Activated CD4-positive, alpha-beta memory T cell treated with anti-CD3 and anti-CD28 coated beads, Interleukin-2, amount 10 ng/mL, durations not matched to agents 7 days and 5 days (primary cell): ENCODE data around the gene ABHD10. TPM values are rescaled to one million over a fixed set of nuclear protein-coding genes. Genes with fewer than 3 reads are reported as not detected.
A peak's percentile ranks its signal among the peaks of the same experiment; 100 is the strongest.

Experiments used
- CTCF ChIA-PET: fragments of 350-600 bp; sonication (Branson Sonifier 250); formaldehyde crosslinking; loops from one replicate; lab custom pipeline; 2021; ENCODE audit warnings: antibody characterized with exemption, inconsistent platforms; lab: Charles Lee
- POLR2A ChIA-PET: fragments of 350-600 bp; sonication (Branson Sonifier 250); formaldehyde crosslinking; loops from one replicate; lab custom pipeline; 2021; ENCODE audit warnings: antibody characterized with exemption; lab: Charles Lee
- DNase-seq: peaks from one replicate; pipeline ENCODE4 v3.0.0-alpha.2; 2020
- H3K27ac Mint-ChIP-seq: one replicate; pipeline ENCODE4 v1.8.0; 2021; ENCODE audit warnings: mild to moderate bottlenecking, mixed read lengths
- H3K27me3 Mint-ChIP-seq: one replicate; pipeline ENCODE4 v1.8.0; 2021; ENCODE audit warnings: mixed read lengths
- H3K36me3 Mint-ChIP-seq: one replicate; pipeline ENCODE4 v1.8.0; 2021; ENCODE audit warnings: low read depth, mixed read lengths
- H3K4me1 Mint-ChIP-seq: one replicate; pipeline ENCODE4 v1.8.0; 2021; ENCODE audit warnings: mixed read lengths
- H3K4me3 Mint-ChIP-seq: one replicate; pipeline ENCODE4 v1.8.0; 2021; ENCODE audit warnings: mild to moderate bottlenecking, mixed read lengths
- H3K9me3 Mint-ChIP-seq: one replicate; pipeline ENCODE4 v1.8.0; 2021; ENCODE audit warnings: mixed read lengths
- total RNA-seq, 2 experiments: library from RNA; stranded (reverse); gene quantifications; one replicate each; pipeline ENCODE4 v1.2.3, GENCODE V29; 2021

ABHD10 gene
- total RNA-seq, 2 experiments from 2014 or later: 40.4 to 44.7 TPM

- Mint-ChIP-seq H3K4me1 (no peaks in the 10 kb centered on the region), H3K9me3 (no peaks in the 10 kb centered on the region), H3K27ac (no peak overlapping the region), H3K36me3 (no peaks in the 10 kb centered on the region), H3K27me3 (no peaks in the 10 kb centered on the region), H3K4me3 (no peak overlapping the region)
- POLR2A ChIA-PET: no interaction called here
- no peak for DNase-seq
- CTCF ChIA-PET: interaction anchor here (2.5 kb wide), 1 partner anchor 15 kb away, joined by 12 read pairs; no protein-coding TSS in a partner anchor
Observed at GRCh38 chr3:111952086-111952485, 26.7 kb upstream of the ABHD10 start.

DNA sequence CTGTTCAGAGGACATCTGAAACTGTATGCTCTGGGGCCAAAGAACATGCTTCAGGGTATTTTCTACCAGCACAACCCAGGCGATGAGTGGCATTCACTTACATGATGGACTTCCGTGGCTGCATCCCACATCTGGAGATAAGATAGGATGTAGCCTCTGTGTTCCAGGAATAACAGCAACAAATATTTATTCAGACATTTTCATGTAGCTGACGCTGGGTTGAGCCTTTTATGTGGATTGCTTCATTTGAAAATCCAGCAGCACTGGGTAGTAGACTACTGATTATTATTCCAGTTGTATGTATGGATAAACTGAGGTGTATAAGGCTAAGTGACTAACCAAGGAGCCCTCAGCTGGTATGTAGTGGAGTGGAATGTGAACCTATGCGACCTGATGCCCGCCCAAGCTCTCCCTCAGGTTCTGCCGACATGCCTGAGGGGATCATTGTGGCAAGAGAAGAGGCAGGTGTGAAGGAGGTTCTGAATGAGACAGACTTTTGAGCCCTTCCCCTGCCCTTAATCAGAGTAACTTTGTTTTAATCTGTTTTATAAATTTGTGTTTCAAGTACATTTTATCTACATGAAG is 25.9 kb upstream of the ABHD10 start:
- no peaks in the 10 kb centered on the region for H3K4me1 Mint-ChIP-seq
- ChIA-PET POLR2A (no interaction called here), CTCF (interaction anchor here (2.5 kb wide), 1 partner anchor 14 kb away, joined by 12 read pairs; no protein-coding TSS in a partner anchor)
- no peaks in the 10 kb centered on the region for H3K36me3 Mint-ChIP-seq
- no peak for DNase-seq
- H3K27ac Mint-ChIP-seq: no peak overlapping the region
- H3K4me3 Mint-ChIP-seq: no peak overlapping the region
- no peaks in the 10 kb centered on the region for H3K9me3 Mint-ChIP-seq
- no peaks in the 10 kb centered on the region for H3K27me3 Mint-ChIP-seq

DNA sequence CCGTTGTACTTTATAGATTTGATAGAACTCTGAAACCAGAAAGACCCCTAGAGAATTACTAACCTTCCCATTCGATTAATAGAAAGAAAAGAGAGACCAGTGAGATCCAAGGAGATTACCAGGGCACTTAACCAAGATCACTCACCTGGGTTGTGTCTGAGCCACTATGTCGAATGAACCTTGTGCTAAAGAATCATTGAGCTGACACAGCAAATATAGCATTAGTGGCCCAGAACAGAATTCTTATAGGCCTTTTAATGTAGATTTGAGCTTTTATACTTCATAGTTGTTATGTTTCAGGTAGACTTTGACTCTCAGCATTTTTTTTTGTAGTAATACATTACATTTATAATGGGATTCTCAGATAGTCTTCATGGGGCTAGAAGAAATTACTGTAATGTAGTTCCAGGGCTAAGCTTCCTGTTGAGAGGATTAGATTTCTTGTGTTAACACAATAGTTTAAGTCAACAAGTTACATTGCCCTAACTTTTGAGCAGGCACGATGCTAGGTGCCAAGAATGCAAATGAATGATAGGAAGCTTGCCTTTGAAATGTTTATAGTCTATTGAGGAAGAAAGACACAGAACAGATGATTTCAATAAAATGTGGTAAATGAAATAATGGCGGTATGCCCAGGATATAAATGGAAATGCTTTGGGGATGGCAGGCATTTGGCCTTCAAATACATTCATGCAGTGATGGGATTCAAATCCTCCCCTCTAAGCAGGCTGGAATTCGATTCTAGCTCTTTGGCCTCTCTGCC is 24.4 kb upstream of the ABHD10 start:
- POLR2A ChIA-PET: no interaction called here
- DNase-seq: no peak
- no peaks in the 10 kb centered on the region for H3K9me3 Mint-ChIP-seq
- no peaks in the 10 kb centered on the region for H3K27me3 Mint-ChIP-seq
- no peak overlapping the region for H3K27ac Mint-ChIP-seq
- H3K36me3 Mint-ChIP-seq: no peaks in the 10 kb centered on the region
- no peaks in the 10 kb centered on the region for H3K4me1 Mint-ChIP-seq
- no peak overlapping the region for H3K4me3 Mint-ChIP-seq
- CTCF ChIA-PET: no interaction called here

DNA sequence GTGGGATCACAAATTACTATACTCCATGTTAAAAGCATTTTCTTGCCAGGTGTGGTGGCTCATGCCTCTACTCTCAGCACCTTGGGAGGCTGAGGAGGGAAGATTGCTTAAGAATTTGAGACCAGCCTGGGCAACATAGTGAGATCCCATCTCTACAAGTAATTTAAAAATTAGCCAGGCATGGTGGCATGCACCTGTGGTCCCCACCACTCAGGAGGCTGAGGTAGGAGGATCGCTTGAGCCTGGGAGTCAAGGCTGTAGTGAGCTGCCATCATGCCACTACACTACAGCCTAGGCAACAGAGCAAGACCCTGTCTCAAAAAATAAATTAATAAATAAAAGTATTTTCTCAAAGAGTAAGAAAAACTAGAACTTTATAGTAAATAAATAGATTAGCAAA is 22.9 kb upstream of the ABHD10 start:
- no peak for DNase-seq
- H3K27ac Mint-ChIP-seq: no peak overlapping the region
- no peaks in the 10 kb centered on the region for H3K27me3 Mint-ChIP-seq
- H3K9me3 Mint-ChIP-seq: no peaks in the 10 kb centered on the region
- no peak overlapping the region for H3K4me3 Mint-ChIP-seq
- CTCF ChIA-PET: interaction anchor here (2.0 kb wide), 2 partner anchors 13 to 241 kb away, joined by 4 to 8 read pairs; no protein-coding TSS in a partner anchor
- POLR2A ChIA-PET: no interaction called here
- no peaks in the 10 kb centered on the region for H3K36me3 Mint-ChIP-seq
- no peaks in the 10 kb centered on the region for H3K4me1 Mint-ChIP-seq

DNA sequence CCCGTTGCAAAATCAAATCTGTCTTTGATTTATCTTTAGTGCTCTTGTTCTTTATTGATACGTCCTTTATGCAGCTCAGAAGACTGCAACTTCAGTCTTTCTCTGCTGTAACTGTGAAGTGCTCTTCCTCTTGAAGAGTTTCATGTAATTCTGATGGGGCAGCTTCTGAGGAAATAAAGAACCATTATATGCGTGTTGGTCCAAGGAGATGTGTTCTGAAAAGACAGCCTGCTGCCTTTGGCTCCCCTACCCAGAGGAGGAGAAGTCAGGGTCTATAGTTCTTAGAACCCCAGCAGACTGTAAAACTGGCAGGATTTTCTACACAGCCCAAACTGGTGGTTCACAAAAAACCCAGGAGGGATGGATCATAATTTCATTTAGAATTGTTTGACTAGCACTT is 22.4 kb upstream of the ABHD10 start:
- Mint-ChIP-seq H3K36me3 (no peaks in the 10 kb centered on the region), H3K27me3 (no peaks in the 10 kb centered on the region), H3K9me3 (no peaks in the 10 kb centered on the region), H3K4me3 (no peak overlapping the region), H3K4me1 (no peaks in the 10 kb centered on the region), H3K27ac (no peak overlapping the region)
- DNase-seq: no peak
- CTCF ChIA-PET: interaction anchor here (2.0 kb wide), 2 partner anchors 12 to 241 kb away, joined by 4 to 8 read pairs; no protein-coding TSS in a partner anchor
- POLR2A ChIA-PET: no interaction called here

- Mint-ChIP-seq H3K27ac (no peak overlapping the region), H3K9me3 (no peaks in the 10 kb centered on the region), H3K4me1 (no peaks in the 10 kb centered on the region), H3K36me3 (no peaks in the 10 kb centered on the region), H3K4me3 (no peak overlapping the region), H3K27me3 (no peaks in the 10 kb centered on the region)
- DNase-seq: no peak
- ChIA-PET CTCF (interaction anchor here (0.7 to 2.0 kb wide), 4 partner anchors 11 to 242 kb away, joined by 3 to 8 read pairs (median 4); no protein-coding TSS in a partner anchor), POLR2A (no interaction called here)
Observed at GRCh38 chr3:111956995-111957734, 21.7 kb upstream of the ABHD10 start.

GRCh38 chr3:111961461-111962164 is 17.2 kb upstream of the ABHD10 start:
- Mint-ChIP-seq H3K36me3 (no peaks in the 10 kb centered on the region), H3K27ac (no peak overlapping the region)
- CTCF ChIA-PET: interaction anchor here (1.0 to 10.8 kb wide), 2 partner anchors 52 to 244 kb away, joined by 3 to 200 read pairs; no protein-coding TSS in a partner anchor

GRCh38 chr3:111963424-111963823 is 15.4 kb upstream of the ABHD10 start:
- H3K9me3 Mint-ChIP-seq: no peaks in the 10 kb centered on the region
- H3K4me3 Mint-ChIP-seq: no peak overlapping the region
- no peak for DNase-seq
- H3K27ac Mint-ChIP-seq: no peak overlapping the region
- no peaks in the 10 kb centered on the region for H3K36me3 Mint-ChIP-seq
- H3K27me3 Mint-ChIP-seq: no peaks in the 10 kb centered on the region
- peaks cover 12% of the 10 kb centered on the region for H3K4me1 Mint-ChIP-seq
- POLR2A ChIA-PET: interaction anchor here (1.2 kb wide), 1 partner anchor 249 kb away, joined by 3 read pairs; no protein-coding TSS in a partner anchor
- CTCF ChIA-PET: interaction anchor here (1.1 to 10.8 kb wide), 4 partner anchors 16 to 294 kb away, joined by 4 to 200 read pairs (median 7); partner anchors contain the start of gene ABHD10

More at GRCh38 chr3:111961461-111962164, 17.2 kb upstream of the ABHD10 start:
- DNase-seq: no peak
- POLR2A ChIA-PET: interaction anchor here (1.0 to 1.4 kb wide), 2 partner anchors 17 to 28 kb away, joined by 3 to 5 read pairs; partner anchors contain the start of gene ABHD10
- Mint-ChIP-seq H3K4me1 (peaks cover 6% of the 10 kb centered on the region), H3K9me3 (no peaks in the 10 kb centered on the region), H3K27me3 (no peaks in the 10 kb centered on the region), H3K4me3 (no peak overlapping the region)

DNA sequence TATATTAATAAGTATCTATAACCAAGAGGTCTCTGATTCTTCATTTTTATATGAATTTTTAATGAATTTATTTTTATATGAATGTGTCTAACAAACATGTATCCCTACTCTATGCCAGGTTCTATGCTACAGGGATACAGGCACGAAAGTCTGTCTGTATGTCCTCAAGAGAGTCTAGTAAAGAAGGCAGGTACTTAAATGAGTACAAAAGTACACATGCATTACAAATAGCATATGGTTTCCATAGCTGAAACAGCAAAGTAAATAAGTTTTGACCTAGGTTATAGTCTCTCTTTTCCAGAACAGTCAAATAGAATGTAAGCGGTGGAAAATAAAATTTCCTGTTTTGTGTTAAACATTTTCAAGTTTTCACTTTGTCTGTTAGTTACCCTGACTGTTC is 13.3 kb upstream of the ABHD10 start:
- no peaks in the 10 kb centered on the region for H3K27me3 Mint-ChIP-seq
- H3K36me3 Mint-ChIP-seq: no peaks in the 10 kb centered on the region
- DNase-seq: no peak
- H3K4me1 Mint-ChIP-seq: peaks cover 12% of the 10 kb centered on the region
- ChIA-PET CTCF (interaction anchor here (1.2 to 10.8 kb wide), 5 partner anchors 10 to 297 kb away, joined by 3 to 200 read pairs (median 43); partner anchors contain the start of gene ABHD10), POLR2A (interaction anchor here (1.7 kb wide), 1 partner anchor 14 kb away, joined by 6 read pairs; the partner anchor contains the start of gene ABHD10)
- no peak overlapping the region for H3K4me3 Mint-ChIP-seq
- H3K27ac Mint-ChIP-seq: no peak overlapping the region
- H3K9me3 Mint-ChIP-seq: no peaks in the 10 kb centered on the region

- ChIA-PET POLR2A (interaction anchor here (3.1 to 3.8 kb wide), 2 partner anchors 12 to 251 kb away, joined by 17 to 21 read pairs; partner anchors contain the start of gene ABHD10), CTCF (interaction anchor here (0.6 to 10.8 kb wide), 25 partner anchors 10 to 887 kb away, joined by 3 to 200 read pairs (median 4); partner anchors contain the start of genes ABHD10 and PHLDB2)
- Mint-ChIP-seq H3K36me3 (no peaks in the 10 kb centered on the region), H3K4me3 (no peak overlapping the region), H3K27ac (no peak overlapping the region), H3K4me1 (peaks cover 12% of the 10 kb centered on the region), H3K27me3 (no peaks in the 10 kb centered on the region), H3K9me3 (no peaks in the 10 kb centered on the region)
- no peak for DNase-seq
Observed at GRCh38 chr3:111967068-111967467, 11.8 kb upstream of the ABHD10 start.

- no peak overlapping the region for H3K27ac Mint-ChIP-seq
Observed at GRCh38 chr3:111967651-111968274, 11.1 kb upstream of the ABHD10 start.

More at GRCh38 chr3:111967651-111968274, 11.1 kb upstream of the ABHD10 start:
- peak; percentile 82 for DNase-seq
- ChIA-PET POLR2A (interaction anchor here (3.1 to 3.8 kb wide), 2 partner anchors 12 to 251 kb away, joined by 17 to 21 read pairs; partner anchors contain the start of gene ABHD10), CTCF (interaction anchor here (0.6 to 10.8 kb wide), 40 partner anchors 9 to 887 kb away, joined by 3 to 200 read pairs (median 4); partner anchors contain the start of genes ABHD10 and PHLDB2)
- Mint-ChIP-seq H3K9me3 (no peaks in the 10 kb centered on the region), H3K27me3 (no peaks in the 10 kb centered on the region), H3K4me1 (peaks cover 12% of the 10 kb centered on the region), H3K36me3 (no peaks in the 10 kb centered on the region), H3K4me3 (no peak overlapping the region)
